ENCODE measurements around the gene LMAN1L. TPM values are rescaled to one million over a fixed set of nuclear protein-coding genes. Genes with fewer than 3 reads are reported as not detected.

Gene LMAN1L
- total RNA-seq, 1 experiment from 2014 or later: not detected

DNA sequence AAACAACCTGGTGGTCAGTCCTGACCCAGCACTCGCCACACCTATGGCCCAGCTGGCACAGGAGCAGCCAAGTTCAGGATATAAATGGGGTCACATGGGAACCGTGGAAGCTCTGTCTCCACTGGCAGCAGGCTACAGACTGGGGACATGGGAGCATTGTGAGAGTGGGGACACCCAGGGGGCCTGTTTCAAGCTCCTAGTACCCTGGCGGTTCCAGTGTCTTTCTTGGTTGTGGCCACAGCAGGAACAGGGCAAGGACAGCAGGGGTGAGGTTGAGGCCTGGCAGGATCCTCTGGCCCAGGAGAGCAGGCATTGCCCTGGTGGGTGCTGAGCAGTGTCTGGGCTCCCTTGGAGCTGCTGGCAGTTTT lies 28.8 kb upstream of the LMAN1L start:
- Mint-ChIP-seq H3K36me3 (no peaks in the 10 kb centered on the region), H3K27me3 (ENCODE audit: low read depth) (peaks cover 26% of the 10 kb centered on the region), H3K4me1 (peaks cover 45% of the 10 kb centered on the region), H3K27ac (no peak overlapping the region), H3K9me3 (no peaks in the 10 kb centered on the region), H3K4me3 (peak overlapping the region; percentile 82; the same call in 1 of the 2 replicates)
- CTCF ChIA-PET: interaction anchor here (0.9 to 14.8 kb wide), 11 partner anchors 9 to 166 kb away, joined by 3 to 360 read pairs (median 6); partner anchors contain the start of genes CPLX3, FAM219B and ULK3
- POLR2A ChIA-PET: interaction anchor here (0.9 kb wide), 1 partner anchor 23 kb away, joined by 3 read pairs; no protein-coding TSS in a partner anchor
- no peak for TF ChIP-seq SMAD3 (CRISPR knock-in tag; IDR thresholded peaks at IDR 0.05; ENCODE audit: borderline replicate concordance)
- TF ChIP-seq, protein P1, sequence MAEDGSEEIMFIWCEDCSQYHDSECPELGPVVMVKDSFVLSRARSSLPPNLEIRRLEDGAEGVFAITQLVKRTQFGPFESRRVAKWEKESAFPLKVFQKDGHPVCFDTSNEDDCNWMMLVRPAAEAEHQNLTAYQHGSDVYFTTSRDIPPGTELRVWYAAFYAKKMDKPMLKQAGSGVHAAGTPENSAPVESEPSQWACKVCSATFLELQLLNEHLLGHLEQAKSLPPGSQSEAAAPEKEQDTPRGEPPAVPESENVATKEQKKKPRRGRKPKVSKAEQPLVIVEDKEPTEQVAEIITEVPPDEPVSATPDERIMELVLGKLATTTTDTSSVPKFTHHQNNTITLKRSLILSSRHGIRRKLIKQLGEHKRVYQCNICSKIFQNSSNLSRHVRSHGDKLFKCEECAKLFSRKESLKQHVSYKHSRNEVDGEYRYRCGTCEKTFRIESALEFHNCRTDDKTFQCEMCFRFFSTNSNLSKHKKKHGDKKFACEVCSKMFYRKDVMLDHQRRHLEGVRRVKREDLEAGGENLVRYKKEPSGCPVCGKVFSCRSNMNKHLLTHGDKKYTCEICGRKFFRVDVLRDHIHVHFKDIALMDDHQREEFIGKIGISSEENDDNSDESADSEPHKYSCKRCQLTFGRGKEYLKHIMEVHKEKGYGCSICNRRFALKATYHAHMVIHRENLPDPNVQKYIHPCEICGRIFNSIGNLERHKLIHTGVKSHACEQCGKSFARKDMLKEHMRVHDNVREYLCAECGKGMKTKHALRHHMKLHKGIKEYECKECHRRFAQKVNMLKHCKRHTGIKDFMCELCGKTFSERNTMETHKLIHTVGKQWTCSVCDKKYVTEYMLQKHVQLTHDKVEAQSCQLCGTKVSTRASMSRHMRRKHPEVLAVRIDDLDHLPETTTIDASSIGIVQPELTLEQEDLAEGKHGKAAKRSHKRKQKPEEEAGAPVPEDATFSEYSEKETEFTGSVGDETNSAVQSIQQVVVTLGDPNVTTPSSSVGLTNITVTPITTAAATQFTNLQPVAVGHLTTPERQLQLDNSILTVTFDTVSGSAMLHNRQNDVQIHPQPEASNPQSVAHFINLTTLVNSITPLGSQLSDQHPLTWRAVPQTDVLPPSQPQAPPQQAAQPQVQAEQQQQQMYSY (CRISPR knock-in tag; IDR thresholded peaks at IDR 0.05): peak; percentile 21; the same call in 1 of the 2 replicates
- no peak for ATAC-seq
- no peak for DNase-seq (ENCODE audit: low spot score)

DNA sequence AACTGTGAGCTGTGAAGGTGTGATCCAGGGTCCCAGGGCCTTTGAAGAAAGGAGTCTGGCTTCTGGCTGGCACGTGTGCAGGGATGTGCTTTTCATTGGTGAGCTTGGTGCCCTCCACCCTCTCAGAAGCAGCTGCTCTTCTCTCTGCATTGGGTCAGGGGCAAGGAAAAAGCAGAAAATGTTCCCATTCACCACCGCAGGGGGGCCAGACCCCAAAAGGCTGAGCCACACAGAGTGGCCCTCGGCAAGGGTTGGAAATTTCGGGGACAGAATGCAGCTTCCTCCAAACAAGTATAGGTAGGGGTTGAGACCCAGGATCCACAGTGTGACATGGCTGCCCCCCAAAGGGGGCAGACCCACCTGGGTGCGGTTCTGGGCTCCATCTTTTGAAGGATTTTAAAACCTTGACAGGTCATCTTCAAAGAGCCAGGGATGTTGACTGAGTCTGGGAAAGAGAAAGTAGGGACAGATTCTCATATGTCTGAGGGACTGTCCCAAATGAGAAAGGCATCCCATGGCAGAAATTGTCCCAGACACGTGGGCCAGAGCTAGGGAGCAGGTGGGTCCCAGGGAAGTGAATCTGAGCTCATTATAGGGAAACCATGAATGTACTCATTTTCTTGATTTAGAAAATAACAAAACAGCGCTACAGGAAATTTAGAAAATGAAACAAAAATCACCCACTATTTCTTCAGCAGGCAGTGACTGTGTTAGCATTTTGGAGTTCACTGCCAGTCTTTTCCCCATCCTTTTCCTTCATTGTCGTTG lies 28.0 kb upstream of the LMAN1L start:
- Mint-ChIP-seq H3K27ac (peak overlapping the region; percentile 73; the same call in 1 of the 2 replicates), H3K4me1 (peaks cover 53% of the 10 kb centered on the region), H3K36me3 (no peaks in the 10 kb centered on the region), H3K9me3 (no peaks in the 10 kb centered on the region), H3K27me3 (ENCODE audit: low read depth) (peaks cover 20% of the 10 kb centered on the region), H3K4me3 (no peak overlapping the region)
- ChIA-PET CTCF (interaction anchor here (0.8 to 14.8 kb wide), 6 partner anchors 8 to 166 kb away, joined by 3 to 360 read pairs (median 6); no protein-coding TSS in a partner anchor), POLR2A (interaction anchor here (0.9 kb wide), 1 partner anchor 24 kb away, joined by 3 read pairs; no protein-coding TSS in a partner anchor)
- DNase-seq (ENCODE audit: low spot score): no peak
- ATAC-seq: no peak
- no peak for TF ChIP-seq ZNF219 (CRISPR knock-in tag; IDR thresholded peaks at IDR 0.05; ENCODE audit: borderline replicate concordance)
- TF ChIP-seq ZNF423 (CRISPR knock-in tag; IDR thresholded peaks at IDR 0.05): no peak
- TF ChIP-seq, protein P2, sequence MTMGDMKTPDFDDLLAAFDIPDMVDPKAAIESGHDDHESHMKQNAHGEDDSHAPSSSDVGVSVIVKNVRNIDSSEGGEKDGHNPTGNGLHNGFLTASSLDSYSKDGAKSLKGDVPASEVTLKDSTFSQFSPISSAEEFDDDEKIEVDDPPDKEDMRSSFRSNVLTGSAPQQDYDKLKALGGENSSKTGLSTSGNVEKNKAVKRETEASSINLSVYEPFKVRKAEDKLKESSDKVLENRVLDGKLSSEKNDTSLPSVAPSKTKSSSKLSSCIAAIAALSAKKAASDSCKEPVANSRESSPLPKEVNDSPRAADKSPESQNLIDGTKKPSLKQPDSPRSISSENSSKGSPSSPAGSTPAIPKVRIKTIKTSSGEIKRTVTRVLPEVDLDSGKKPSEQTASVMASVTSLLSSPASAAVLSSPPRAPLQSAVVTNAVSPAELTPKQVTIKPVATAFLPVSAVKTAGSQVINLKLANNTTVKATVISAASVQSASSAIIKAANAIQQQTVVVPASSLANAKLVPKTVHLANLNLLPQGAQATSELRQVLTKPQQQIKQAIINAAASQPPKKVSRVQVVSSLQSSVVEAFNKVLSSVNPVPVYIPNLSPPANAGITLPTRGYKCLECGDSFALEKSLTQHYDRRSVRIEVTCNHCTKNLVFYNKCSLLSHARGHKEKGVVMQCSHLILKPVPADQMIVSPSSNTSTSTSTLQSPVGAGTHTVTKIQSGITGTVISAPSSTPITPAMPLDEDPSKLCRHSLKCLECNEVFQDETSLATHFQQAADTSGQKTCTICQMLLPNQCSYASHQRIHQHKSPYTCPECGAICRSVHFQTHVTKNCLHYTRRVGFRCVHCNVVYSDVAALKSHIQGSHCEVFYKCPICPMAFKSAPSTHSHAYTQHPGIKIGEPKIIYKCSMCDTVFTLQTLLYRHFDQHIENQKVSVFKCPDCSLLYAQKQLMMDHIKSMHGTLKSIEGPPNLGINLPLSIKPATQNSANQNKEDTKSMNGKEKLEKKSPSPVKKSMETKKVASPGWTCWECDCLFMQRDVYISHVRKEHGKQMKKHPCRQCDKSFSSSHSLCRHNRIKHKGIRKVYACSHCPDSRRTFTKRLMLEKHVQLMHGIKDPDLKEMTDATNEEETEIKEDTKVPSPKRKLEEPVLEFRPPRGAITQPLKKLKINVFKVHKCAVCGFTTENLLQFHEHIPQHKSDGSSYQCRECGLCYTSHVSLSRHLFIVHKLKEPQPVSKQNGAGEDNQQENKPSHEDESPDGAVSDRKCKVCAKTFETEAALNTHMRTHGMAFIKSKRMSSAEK (CRISPR knock-in tag; IDR thresholded peaks at IDR 0.05; ENCODE audit: borderline replicate concordance): no peak
- TF ChIP-seq, protein P3, sequence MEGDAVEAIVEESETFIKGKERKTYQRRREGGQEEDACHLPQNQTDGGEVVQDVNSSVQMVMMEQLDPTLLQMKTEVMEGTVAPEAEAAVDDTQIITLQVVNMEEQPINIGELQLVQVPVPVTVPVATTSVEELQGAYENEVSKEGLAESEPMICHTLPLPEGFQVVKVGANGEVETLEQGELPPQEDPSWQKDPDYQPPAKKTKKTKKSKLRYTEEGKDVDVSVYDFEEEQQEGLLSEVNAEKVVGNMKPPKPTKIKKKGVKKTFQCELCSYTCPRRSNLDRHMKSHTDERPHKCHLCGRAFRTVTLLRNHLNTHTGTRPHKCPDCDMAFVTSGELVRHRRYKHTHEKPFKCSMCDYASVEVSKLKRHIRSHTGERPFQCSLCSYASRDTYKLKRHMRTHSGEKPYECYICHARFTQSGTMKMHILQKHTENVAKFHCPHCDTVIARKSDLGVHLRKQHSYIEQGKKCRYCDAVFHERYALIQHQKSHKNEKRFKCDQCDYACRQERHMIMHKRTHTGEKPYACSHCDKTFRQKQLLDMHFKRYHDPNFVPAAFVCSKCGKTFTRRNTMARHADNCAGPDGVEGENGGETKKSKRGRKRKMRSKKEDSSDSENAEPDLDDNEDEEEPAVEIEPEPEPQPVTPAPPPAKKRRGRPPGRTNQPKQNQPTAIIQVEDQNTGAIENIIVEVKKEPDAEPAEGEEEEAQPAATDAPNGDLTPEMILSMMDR (IDR thresholded peaks at IDR 0.05): no peak
- TF ChIP-seq MXD4 (CRISPR knock-in tag; IDR thresholded peaks at IDR 0.05; ENCODE audit: borderline replicate concordance): no peak
- no peak for TF ChIP-seq ATF1 (CRISPR knock-in tag; IDR thresholded peaks at IDR 0.05)
- TF ChIP-seq, protein P4, sequence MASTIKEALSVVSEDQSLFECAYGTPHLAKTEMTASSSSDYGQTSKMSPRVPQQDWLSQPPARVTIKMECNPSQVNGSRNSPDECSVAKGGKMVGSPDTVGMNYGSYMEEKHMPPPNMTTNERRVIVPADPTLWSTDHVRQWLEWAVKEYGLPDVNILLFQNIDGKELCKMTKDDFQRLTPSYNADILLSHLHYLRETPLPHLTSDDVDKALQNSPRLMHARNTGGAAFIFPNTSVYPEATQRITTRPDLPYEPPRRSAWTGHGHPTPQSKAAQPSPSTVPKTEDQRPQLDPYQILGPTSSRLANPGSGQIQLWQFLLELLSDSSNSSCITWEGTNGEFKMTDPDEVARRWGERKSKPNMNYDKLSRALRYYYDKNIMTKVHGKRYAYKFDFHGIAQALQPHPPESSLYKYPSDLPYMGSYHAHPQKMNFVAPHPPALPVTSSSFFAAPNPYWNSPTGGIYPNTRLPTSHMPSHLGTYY (CRISPR knock-in tag; IDR thresholded peaks at IDR 0.05): no peak
- no peak for TF ChIP-seq ZNF416 (CRISPR knock-in tag; IDR thresholded peaks at IDR 0.05)
- TF ChIP-seq, protein P5, sequence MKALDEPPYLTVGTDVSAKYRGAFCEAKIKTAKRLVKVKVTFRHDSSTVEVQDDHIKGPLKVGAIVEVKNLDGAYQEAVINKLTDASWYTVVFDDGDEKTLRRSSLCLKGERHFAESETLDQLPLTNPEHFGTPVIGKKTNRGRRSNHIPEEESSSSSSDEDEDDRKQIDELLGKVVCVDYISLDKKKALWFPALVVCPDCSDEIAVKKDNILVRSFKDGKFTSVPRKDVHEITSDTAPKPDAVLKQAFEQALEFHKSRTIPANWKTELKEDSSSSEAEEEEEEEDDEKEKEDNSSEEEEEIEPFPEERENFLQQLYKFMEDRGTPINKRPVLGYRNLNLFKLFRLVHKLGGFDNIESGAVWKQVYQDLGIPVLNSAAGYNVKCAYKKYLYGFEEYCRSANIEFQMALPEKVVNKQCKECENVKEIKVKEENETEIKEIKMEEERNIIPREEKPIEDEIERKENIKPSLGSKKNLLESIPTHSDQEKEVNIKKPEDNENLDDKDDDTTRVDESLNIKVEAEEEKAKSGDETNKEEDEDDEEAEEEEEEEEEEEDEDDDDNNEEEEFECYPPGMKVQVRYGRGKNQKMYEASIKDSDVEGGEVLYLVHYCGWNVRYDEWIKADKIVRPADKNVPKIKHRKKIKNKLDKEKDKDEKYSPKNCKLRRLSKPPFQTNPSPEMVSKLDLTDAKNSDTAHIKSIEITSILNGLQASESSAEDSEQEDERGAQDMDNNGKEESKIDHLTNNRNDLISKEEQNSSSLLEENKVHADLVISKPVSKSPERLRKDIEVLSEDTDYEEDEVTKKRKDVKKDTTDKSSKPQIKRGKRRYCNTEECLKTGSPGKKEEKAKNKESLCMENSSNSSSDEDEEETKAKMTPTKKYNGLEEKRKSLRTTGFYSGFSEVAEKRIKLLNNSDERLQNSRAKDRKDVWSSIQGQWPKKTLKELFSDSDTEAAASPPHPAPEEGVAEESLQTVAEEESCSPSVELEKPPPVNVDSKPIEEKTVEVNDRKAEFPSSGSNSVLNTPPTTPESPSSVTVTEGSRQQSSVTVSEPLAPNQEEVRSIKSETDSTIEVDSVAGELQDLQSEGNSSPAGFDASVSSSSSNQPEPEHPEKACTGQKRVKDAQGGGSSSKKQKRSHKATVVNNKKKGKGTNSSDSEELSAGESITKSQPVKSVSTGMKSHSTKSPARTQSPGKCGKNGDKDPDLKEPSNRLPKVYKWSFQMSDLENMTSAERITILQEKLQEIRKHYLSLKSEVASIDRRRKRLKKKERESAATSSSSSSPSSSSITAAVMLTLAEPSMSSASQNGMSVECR (CRISPR knock-in tag; IDR thresholded peaks at IDR 0.05; ENCODE audit: borderline replicate concordance): no peak
- TF ChIP-seq SP1 (CRISPR knock-in tag; conservative IDR thresholded peaks at IDR 0.05): no peak
- TF ChIP-seq IRF2 (CRISPR knock-in tag; IDR thresholded peaks at IDR 0.05; ENCODE audit: borderline replicate concordance, low read depth): no peak
- TF ChIP-seq TCF7 (CRISPR knock-in tag; IDR thresholded peaks at IDR 0.05; ENCODE audit: low read depth): no peak
- no peak for TF ChIP-seq RORB (CRISPR knock-in tag; IDR thresholded peaks at IDR 0.05)
- TF ChIP-seq, protein P6, sequence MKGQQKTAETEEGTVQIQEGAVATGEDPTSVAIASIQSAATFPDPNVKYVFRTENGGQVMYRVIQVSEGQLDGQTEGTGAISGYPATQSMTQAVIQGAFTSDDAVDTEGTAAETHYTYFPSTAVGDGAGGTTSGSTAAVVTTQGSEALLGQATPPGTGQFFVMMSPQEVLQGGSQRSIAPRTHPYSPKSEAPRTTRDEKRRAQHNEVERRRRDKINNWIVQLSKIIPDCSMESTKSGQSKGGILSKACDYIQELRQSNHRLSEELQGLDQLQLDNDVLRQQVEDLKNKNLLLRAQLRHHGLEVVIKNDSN (CRISPR knock-in tag; IDR thresholded peaks at IDR 0.05): no peak
- no peak for TF ChIP-seq RELA (CRISPR knock-in tag; IDR thresholded peaks at IDR 0.05; ENCODE audit: borderline replicate concordance)
